Stimulated activated memory B cell treated with anti-CD40 and anti-IgM and Interleukin-4, amounts not matched to agents 10 μg/mL and 1 μg/mL and 100 μg/mL, for 72 hours (primary cell): ENCODE measurements around the gene AFG1L.
"Not testable (repeated sequence)": the region's sequence is repeated elsewhere in the genome, so short reads cannot be mapped to it uniquely, and the experiment has no call there.

Experiments
- ATAC-seq: fragments of 150-1000 bp; cut with Tn5 transposase; 2 replicates; pipeline ENCODE4 v1.10.0; 2021
- H3K27ac Mint-ChIP-seq: one replicate; pipeline ENCODE4 v1.8.0; 2022; ENCODE audit warnings: mild to moderate bottlenecking, mixed read lengths
- H3K27me3 Mint-ChIP-seq: one replicate; pipeline ENCODE4 v1.8.0; 2022; ENCODE audit warnings: mixed read lengths
- H3K36me3 Mint-ChIP-seq: one replicate; pipeline ENCODE4 v1.8.0; 2022; ENCODE audit warnings: mixed read lengths
- H3K4me1 Mint-ChIP-seq: one replicate; pipeline ENCODE4 v1.8.0; 2022; ENCODE audit warnings: mixed read lengths
- H3K4me3 Mint-ChIP-seq: one replicate; pipeline ENCODE4 v1.8.0; 2022; ENCODE audit warnings: mild to moderate bottlenecking, moderate library complexity, mixed read lengths
- H3K9me3 Mint-ChIP-seq: one replicate; pipeline ENCODE4 v1.8.0; 2022; ENCODE audit warnings: mixed read lengths

The AFG1L gene

GRCh38 chr6:108549741-108550140 is 254.9 kb downstream of the AFG1L start:
- Mint-ChIP-seq H3K36me3 (no peaks in the 10 kb centered on the region), H3K27ac (no peak overlapping the region), H3K4me3 (no peak overlapping the region), H3K27me3 (no peaks in the 10 kb centered on the region), H3K4me1 (no peaks in the 10 kb centered on the region), H3K9me3 (no peaks in the 10 kb centered on the region)
- no peak for ATAC-seq

GRCh38 chr6:108550256-108550655 is 255.4 kb downstream of the AFG1L start:
- Mint-ChIP-seq H3K9me3 (no peaks in the 10 kb centered on the region), H3K27me3 (no peaks in the 10 kb centered on the region), H3K4me1 (no peaks in the 10 kb centered on the region), H3K27ac (no peak overlapping the region), H3K4me3 (no peak overlapping the region), H3K36me3 (no peaks in the 10 kb centered on the region)
- ATAC-seq = no peak

- H3K27ac Mint-ChIP-seq = no peak overlapping the region
- H3K9me3 Mint-ChIP-seq = no peaks in the 10 kb centered on the region
- H3K4me3 Mint-ChIP-seq = no peak overlapping the region
- no peaks in the 10 kb centered on the region for H3K27me3 Mint-ChIP-seq
- peaks cover 8% of the 10 kb centered on the region for H3K4me1 Mint-ChIP-seq
- no peaks in the 10 kb centered on the region for H3K36me3 Mint-ChIP-seq
- ATAC-seq = no peak
These were observed 260.7 kb downstream of the AFG1L start for GRCh38 chr6:108555399-108556052.

- H3K9me3 Mint-ChIP-seq = no peaks in the 10 kb centered on the region
- ATAC-seq = no peak
- H3K4me3 Mint-ChIP-seq = no peak overlapping the region
- H3K27me3 Mint-ChIP-seq = no peaks in the 10 kb centered on the region
- no peak overlapping the region for H3K27ac Mint-ChIP-seq
- H3K4me1 Mint-ChIP-seq = peaks cover 8% of the 10 kb centered on the region
- no peaks in the 10 kb centered on the region for H3K36me3 Mint-ChIP-seq
These were observed 261.4 kb downstream of the AFG1L start for GRCh38 chr6:108556250-108556649.

GRCh38 chr6:108556866-108557493 is 262.1 kb downstream of the AFG1L start:
- Mint-ChIP-seq H3K27me3 (no peaks in the 10 kb centered on the region), H3K4me3 (peak overlapping the region; percentile 89)

GRCh38 chr6:108557494-108558371 is 262.9 kb downstream of the AFG1L start:
- Mint-ChIP-seq H3K27me3 (no peaks in the 10 kb centered on the region), H3K36me3 (peaks cover 11% of the 10 kb centered on the region), H3K4me3 (peak overlapping the region; percentile 89), H3K9me3 (no peaks in the 10 kb centered on the region), H3K27ac (peak overlapping the region; percentile 95), H3K4me1 (peaks cover 20% of the 10 kb centered on the region)
- ATAC-seq = peak; percentile 62

More at GRCh38 chr6:108556866-108557493, 262.1 kb downstream of the AFG1L start:
- peak overlapping the region; percentile 95 for H3K27ac Mint-ChIP-seq
- no peaks in the 10 kb centered on the region for H3K9me3 Mint-ChIP-seq
- peaks cover 13% of the 10 kb centered on the region for H3K4me1 Mint-ChIP-seq
- ATAC-seq = no peak
- H3K36me3 Mint-ChIP-seq = peaks cover 4% of the 10 kb centered on the region

- Mint-ChIP-seq H3K9me3 (peaks cover 3% of the 10 kb centered on the region), H3K27ac (peak overlapping the region; percentile 95), H3K36me3 (peaks cover 19% of the 10 kb centered on the region), H3K4me1 (peaks cover 28% of the 10 kb centered on the region), H3K4me3 (peak overlapping the region; percentile 89), H3K27me3 (no peaks in the 10 kb centered on the region)
- peak; percentile 82 for ATAC-seq
These were observed 263.7 kb downstream of the AFG1L start for GRCh38 chr6:108558372-108559096.

- Mint-ChIP-seq H3K9me3 (peaks cover 3% of the 10 kb centered on the region), H3K27me3 (no peaks in the 10 kb centered on the region), H3K36me3 (peaks cover 19% of the 10 kb centered on the region), H3K4me1 (peaks cover 34% of the 10 kb centered on the region), H3K4me3 (peak overlapping the region; percentile 89), H3K27ac (peak overlapping the region; percentile 95)
- peak; percentile 79 for ATAC-seq
These were observed 264.4 kb downstream of the AFG1L start for GRCh38 chr6:108559097-108559883.

- H3K4me3 Mint-ChIP-seq = peak overlapping the region; percentile 89
- peaks cover 41% of the 10 kb centered on the region for H3K4me1 Mint-ChIP-seq
- peak overlapping the region; percentile 95 for H3K27ac Mint-ChIP-seq
- peaks cover 19% of the 10 kb centered on the region for H3K36me3 Mint-ChIP-seq
- peak; percentile 1 for ATAC-seq
- peaks cover 3% of the 10 kb centered on the region for H3K9me3 Mint-ChIP-seq
- H3K27me3 Mint-ChIP-seq = no peaks in the 10 kb centered on the region
These were observed 265.1 kb downstream of the AFG1L start for GRCh38 chr6:108559884-108560462.

GRCh38 chr6:108560463-108561308 is 265.8 kb downstream of the AFG1L start, which contains the start of gene FOXO3:
FOXO3 (plus strand) TSS chr6:108560917; CDS start chr6:108561209, 292 bp downstream.
- H3K4me3 Mint-ChIP-seq = peak within 1 kb of the TSS; percentile 89

GRCh38 chr6:108561309-108561647 is 266.4 kb downstream of the AFG1L start:
- peak overlapping the region; percentile 95 for H3K27ac Mint-ChIP-seq
- H3K4me1 Mint-ChIP-seq = peaks cover 54% of the 10 kb centered on the region
- not testable (repeated sequence) for H3K9me3 Mint-ChIP-seq, H3K27me3 Mint-ChIP-seq, ATAC-seq
- H3K4me3 Mint-ChIP-seq = peak overlapping the region; percentile 72
- peaks cover 19% of the 10 kb centered on the region for H3K36me3 Mint-ChIP-seq

More at GRCh38 chr6:108560463-108561308, 265.8 kb downstream of the AFG1L start, which contains the start of gene FOXO3:
- Mint-ChIP-seq H3K36me3 (peaks cover 19% of the 10 kb centered on the region), H3K27ac (peak within 1 kb of the TSS; percentile 95), H3K27me3 (no peaks in the 10 kb centered on the region), H3K4me1 (peaks cover 48% of the 10 kb centered on the region), H3K9me3 (peaks cover 3% of the 10 kb centered on the region)
- peak; percentile 16 for ATAC-seq

- Mint-ChIP-seq H3K9me3 (peaks cover 3% of the 10 kb centered on the region), H3K4me1 (peaks cover 58% of the 10 kb centered on the region), H3K4me3 (peak overlapping the region; percentile 82), H3K27ac (peak overlapping the region; percentile 95), H3K27me3 (no peaks in the 10 kb centered on the region), H3K36me3 (peaks cover 19% of the 10 kb centered on the region)
- no peak for ATAC-seq
These were observed 267.1 kb downstream of the AFG1L start for GRCh38 chr6:108561742-108562502.
